H1 (cell line): ENCODE data around the gene KRR1. TPM values are rescaled to one million over a fixed set of nuclear protein-coding genes. Genes with fewer than 3 reads are reported as not detected.

Source experiments
- ATF3 ChIP-seq: IDR thresholded peaks from 2 replicates; pipeline ENCODE4 v1.6.1; 2011; ENCODE audit warnings: low read depth, mild to moderate bottlenecking, low read length; ENCODE audit not compliant: insufficient read depth
- CBX5 ChIP-seq: fragments of 300-800, 300-1000 bp; sonication (generic); IDR thresholded peaks from 2 replicates; pipeline ENCODE4 v1.7.1; 2016; ENCODE audit warnings: antibody characterized with exemption, low read length, low read depth
- CEBPB ChIP-seq: IDR thresholded peaks from 2 replicates; pipeline ENCODE4 v1.6.1; 2012; ENCODE audit warnings: low read depth, low read length
- CTBP2 ChIP-seq: IDR thresholded peaks from 2 replicates; pipeline ENCODE4 v1.7.0; 2011; ENCODE audit warnings: borderline replicate concordance, mild to moderate bottlenecking, moderate library complexity, mixed read lengths, low read length; ENCODE audit not compliant: insufficient read depth, insufficient read length
- GABPA ChIP-seq: IDR thresholded peaks from 2 replicates; pipeline ENCODE4 v1.6.1; 2011; ENCODE audit warnings: mild to moderate bottlenecking, low read length, moderate library complexity, borderline replicate concordance; ENCODE audit not compliant: insufficient read depth
- NANOG ChIP-seq: IDR thresholded peaks from 2 replicates; pipeline ENCODE4 v1.6.1; 2011; ENCODE audit warnings: low read length, low read depth, mild to moderate bottlenecking, inconsistent platforms; ENCODE audit not compliant: insufficient read depth, poor library complexity, severe bottlenecking
- RNF2 ChIP-seq: fragments of 200-900, 300-1000 bp; sonication (generic); IDR thresholded peaks from 2 replicates; pipeline ENCODE4 v1.7.1; 2016; ENCODE audit warnings: borderline replicate concordance, low read depth, mild to moderate bottlenecking, antibody characterized with exemption, low read length; ENCODE audit not compliant: poor library complexity, severe bottlenecking; ENCODE audit errors: missing control alignments
- TBP ChIP-seq: IDR thresholded peaks from 2 replicates; pipeline ENCODE4 v1.6.1; 2011; ENCODE audit warnings: low read depth, low read length, improper control_type of control experiment
- USF2 ChIP-seq: IDR thresholded peaks from 2 replicates; pipeline ENCODE4 v1.6.1; 2011; ENCODE audit warnings: low read length, improper control_type of control experiment
- polyA plus RNA-seq, 7 experiments: library from polyadenylated mRNA; depleted of rRNA in 3 of 7; stranded (reverse) in 5 of 7; unstranded in 2 of 7; fragments of >200 nt in 5 of 7; fragments of 200-250 nt in 2 of 7; gene quantifications; 1 replicate in 5 of 7; 2 replicates in 1 of 7; 4 replicates in 1 of 7; pipeline versions ENCODE4 v1.2.1 to v1.2.3, GENCODE V29; 2011 to 2013; ENCODE audit warnings: missing spikeins in 2 of 7, mixed read lengths in 2 of 7
- total RNA-seq: library from RNA; stranded (reverse); fragmentation: NEBNext Ultra II Directional; extraction: Animal tissue kit (Norgen Biotek cat#: 25700); gene quantifications from 2 replicates; pipeline ENCODE4 v1.2.1, GENCODE V29; 2021

KRR1 gene
- total and polyA plus RNA-seq, 2 of the 8 experiments (the other 6 are each of a cell fraction or from before 2014, with no cell fraction given) = 6.1 to 80.1 TPM

- TF ChIP-seq NANOG (no peak), CEBPB (no peak), CBX5 (no peak), TBP (no peak), GABPA (no peak), RNF2 (no peak), ATF3 (no peak), CTBP2 (no peak), USF2 (no peak)
These were observed 39.2 kb upstream of the KRR1 start (continued) for GRCh38 chr12:75550401-75551240.
